Stimulated activated CD8-positive, alpha-beta memory T cell treated with anti-CD3 and anti-CD28 coated beads, Interleukin-4, amount 100 ng/mL, for 4 hours (primary cell): Measurements from ENCODE around the gene UBXN6.

ENCODE experiments used
- DNase-seq, 2 donors: peaks; one replicate each; pipeline ENCODE4 v3.0.0-alpha.2; 2020; ENCODE audit warnings: low read depth in 2 of 2, low spot score in 1 of 2

The UBXN6 gene

DNA sequence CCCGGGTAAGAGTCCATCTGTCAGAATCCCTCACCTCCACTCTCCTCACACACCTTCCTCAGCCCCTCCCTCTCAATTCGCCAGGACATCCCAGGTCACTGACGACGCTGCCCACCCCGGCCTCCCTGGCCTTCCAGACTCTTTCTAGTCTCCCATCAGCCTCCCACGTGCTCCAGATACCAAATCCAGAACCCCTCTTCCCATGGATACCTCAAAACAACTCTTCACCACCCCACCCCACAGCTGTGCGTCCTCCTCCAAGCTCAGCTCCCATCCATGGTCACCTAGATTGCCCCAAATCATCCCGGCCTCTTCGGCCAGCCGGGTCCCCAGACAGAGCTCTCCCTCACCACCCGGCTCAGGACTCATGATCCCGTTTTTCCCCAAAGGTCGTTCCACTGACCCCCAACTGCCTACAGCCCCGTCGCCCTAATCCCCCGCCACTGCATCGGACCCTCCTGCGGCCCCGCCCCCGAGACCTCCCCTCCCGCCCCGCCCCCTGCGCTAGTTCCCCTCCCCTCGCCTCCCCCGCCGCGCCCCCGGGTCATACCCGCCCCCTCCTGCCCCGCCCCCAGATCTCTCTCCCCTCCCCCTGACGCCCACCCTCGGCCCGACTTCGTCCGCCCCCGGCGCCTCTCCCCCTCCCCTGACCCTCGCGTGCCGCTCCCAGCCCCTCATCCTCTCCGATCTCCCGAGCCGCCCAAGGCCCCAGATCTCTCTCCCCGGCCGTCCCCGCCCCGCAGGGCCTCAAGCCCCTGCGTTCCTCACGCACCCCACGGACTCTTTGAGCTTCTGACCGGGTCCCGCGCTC is 546 bp downstream of the UBXN6 start:
- DNase-seq: peak in 1 of 2 donors; percentile 33

DNA sequence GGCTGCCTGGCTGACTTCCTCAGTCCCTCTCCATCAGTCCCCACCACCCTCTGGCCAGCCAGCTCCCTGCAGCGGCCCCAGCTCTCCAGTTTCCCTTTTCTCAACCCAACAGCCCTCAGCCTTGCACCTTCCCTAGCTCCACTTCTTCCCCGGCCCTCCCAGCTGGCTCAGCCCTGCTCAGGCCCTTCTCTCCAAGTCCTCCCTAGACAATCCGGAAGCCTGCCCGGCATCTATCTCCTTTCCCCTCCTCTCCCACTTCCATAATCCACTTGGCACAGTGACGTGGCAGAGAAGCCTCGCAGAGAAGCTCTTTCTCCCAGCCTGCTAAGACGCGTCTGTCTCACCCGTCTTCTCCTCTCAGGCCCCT is 1.1 kb downstream of the UBXN6 start:
- DNase-seq: no peak

DNA sequence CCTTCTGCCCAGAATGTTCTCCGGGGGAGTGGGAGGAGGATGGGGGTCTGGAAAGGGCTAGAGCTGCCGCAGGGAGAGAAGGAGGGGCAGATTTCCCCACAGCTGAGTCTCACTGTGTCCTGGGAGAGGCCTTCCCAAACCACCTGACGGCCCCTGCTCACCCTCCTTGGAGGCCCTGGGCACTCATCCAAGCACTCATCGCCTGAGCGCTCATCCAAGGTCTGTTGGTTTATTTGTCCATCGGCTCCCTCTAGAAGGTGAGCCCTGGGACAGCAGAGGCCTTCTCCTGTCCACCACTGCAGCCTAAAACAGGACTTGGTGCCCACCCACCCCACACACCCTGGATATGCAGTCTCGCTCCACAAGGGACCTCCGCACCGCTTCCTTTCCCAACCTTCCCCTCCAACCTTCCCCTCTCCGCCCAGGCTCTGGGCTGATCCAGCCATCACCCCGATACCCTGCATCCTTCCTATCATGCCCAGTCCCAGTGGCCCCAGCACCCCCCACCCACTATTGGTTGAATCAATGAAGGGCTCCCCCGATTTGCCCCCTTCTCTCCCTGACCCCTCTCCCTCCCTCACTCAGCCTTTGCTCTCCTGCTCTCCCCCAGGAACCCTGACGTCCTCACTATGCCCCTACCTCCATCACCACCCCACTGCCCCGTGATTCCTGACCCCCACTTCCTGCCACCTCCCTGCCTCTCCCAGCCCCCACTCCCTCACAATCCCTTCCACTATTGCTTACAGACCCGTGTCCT is 1.7 kb downstream of the UBXN6 start:
- no peak for DNase-seq

DNA sequence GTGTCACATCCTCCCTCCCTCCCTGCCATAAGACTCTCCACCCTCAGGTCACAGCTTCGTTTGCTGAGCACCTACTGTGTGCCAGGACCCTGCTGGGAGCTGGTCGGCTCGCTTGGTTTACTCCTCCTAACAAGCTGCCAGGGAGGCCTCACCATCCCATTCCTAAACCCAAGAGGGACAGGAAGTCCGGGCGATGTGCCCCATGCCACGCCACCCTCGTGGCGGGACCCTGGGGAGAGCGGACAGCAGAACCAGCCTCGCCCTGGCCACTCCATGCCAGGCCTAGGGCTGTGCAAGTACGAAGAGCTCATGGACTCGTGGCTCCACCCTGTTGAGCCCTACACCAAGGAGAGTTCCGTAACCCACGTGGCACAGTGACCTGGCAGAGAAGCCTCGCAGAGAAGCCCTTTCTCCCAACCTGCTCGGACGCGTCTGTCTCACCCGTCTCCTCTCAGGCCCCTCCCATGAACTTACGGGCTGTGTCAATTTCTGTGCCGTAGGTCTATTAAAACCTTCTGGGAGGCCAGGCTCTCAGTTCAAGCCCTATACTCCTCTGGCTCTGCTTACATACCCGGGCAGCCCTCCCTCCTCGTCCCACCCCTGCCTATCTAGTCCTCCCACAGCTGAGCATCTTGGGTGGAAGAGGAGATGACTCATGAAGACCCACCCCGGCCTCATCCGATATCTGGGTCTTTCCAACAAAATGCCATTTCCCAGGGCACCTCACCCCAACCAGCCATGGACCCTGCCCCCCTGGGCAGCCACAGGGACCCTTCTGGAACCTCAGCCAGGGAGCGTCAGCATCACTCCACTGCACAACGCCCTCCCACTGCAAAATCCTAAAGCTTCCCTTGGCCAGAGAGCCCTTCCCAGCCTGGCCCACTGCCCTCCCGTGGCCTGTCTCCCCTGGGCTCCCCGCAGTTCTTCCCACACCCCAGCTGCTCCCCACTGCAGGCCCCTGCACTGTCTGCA is 2.6 kb downstream of the UBXN6 start:
- DNase-seq: no peak

DNA sequence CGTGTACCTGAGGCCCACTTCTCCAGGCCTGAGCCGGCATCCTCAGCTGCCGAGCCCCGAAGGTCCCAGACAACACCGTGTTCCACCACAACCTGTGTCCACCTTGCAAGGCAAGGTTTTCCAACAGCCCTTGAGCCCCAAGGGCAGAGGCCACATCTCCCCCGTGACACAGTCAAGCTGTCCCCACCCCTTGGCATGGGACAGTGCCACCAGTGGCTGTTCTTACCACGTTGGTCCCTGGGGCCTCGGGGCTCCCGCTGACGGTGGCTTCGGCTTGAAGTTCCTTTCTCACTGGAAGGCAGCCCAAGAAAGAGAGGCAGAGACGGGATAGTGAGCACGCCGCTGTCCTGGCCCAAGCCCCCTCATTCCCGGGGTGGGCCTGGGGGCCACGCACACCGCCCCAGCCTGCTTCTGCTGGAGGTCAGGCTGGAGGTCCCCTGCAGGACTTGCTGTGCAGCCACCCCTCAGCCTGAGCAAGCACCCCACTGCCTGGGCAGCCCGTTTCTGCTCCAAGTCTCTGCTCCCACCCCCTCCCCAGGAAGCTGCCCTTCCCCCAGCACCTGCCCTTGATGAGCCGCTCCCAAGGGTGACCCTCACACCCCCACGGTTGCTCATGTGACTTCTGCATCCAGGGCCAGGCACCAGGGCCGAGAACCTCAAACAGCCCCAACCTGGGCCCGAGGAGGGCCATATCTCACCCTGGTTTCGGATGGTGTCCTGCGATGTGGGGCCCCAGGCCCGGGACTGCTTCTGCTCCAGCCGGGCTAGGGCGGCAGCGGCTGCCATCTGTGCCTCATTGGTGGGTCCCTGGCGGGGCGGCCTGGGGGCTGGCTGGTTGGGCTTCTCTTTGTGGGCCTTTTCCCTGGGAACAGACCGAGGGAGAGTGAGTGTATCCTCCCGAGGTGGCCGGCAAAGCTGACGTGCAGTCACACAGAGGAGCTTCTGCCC is 4.1 kb downstream of the UBXN6 start:
- DNase-seq: no peak

DNA sequence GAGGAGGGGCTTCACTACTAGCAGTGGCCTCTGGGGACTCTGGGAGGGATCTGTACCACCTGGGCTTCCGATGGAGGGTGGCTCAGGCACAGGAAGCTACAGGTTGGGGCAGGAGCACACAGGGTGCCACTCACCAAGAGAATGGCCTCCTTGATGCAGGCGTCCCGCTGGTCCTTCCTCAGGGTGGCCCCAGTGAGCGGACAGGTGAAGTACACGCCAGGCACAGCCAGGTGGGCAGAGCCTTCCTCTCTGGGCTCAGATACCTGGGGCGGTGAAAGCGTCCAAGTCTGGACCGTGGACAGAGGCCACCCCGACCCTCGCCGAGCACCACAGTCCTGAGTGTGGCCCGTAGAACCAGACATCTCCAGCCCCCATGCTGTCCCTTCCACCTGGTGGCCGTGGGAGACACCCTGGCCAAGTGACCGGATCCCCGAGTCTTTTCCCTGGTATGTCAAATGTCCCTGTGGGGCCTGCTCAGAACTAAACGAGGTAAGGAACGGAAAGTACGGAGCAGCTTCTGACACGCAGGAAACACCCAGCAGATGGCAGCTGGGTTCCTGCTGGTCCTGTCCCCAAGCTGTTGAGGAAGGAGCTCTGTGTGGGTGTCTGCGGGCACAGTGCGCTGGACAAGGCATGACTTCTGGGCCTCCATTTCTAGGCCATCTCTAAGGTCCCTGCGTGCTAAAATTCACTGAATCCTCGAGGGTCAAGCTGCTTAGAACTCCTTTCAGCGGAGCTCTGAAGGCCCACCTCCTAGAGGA is 5.2 kb downstream of the UBXN6 start:
- DNase-seq: no peak

DNA sequence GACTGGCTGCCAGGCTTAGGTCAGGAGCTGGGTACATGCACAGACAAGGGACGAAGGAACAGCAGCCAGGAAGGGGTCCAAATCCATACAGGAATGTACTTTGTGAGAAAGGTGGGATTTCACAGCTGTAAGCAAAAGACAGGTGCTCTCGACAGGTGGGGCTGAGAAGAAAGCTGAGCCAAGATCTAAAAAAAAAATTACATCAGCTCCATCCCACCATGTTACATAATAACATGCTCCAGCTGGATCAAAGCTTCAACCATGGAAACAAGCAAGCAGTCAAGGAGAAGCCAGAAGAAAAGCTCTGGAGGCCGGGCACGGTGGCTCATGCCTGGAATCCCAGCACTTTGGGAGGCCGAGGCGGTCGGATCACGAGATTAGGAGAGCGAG is 8.0 kb downstream of the UBXN6 start:
- no peak for DNase-seq

DNA sequence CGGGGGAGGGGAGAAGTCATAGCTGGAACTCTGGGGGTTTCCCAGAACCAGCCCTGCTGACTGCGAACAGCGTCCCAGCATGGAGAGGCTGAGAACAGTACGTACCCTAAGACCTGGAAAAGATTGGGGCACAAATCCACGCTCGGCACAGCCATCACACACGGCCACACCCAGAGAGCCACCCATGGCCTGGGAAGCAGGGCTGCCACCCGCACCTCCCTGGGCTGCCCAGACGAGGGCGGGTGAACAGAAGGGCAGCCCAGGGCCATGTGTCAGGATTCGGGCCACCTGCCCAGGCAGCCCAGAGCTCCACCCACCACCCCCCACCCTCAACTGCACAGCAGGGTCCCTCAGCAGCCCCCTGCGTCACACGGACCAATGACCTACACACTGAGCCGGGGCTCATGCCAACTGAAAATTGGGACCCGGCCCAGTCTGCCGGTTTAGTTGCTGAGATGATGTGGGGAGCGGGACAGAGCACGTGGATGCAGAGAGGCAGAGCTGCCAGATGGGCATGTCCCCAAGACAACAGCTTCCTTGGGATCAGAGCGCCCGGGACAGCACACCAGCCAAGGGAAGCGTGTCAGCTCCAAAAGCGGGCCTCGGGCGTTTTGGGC is 8.5 kb downstream of the UBXN6 start:
- no peak for DNase-seq

DNA sequence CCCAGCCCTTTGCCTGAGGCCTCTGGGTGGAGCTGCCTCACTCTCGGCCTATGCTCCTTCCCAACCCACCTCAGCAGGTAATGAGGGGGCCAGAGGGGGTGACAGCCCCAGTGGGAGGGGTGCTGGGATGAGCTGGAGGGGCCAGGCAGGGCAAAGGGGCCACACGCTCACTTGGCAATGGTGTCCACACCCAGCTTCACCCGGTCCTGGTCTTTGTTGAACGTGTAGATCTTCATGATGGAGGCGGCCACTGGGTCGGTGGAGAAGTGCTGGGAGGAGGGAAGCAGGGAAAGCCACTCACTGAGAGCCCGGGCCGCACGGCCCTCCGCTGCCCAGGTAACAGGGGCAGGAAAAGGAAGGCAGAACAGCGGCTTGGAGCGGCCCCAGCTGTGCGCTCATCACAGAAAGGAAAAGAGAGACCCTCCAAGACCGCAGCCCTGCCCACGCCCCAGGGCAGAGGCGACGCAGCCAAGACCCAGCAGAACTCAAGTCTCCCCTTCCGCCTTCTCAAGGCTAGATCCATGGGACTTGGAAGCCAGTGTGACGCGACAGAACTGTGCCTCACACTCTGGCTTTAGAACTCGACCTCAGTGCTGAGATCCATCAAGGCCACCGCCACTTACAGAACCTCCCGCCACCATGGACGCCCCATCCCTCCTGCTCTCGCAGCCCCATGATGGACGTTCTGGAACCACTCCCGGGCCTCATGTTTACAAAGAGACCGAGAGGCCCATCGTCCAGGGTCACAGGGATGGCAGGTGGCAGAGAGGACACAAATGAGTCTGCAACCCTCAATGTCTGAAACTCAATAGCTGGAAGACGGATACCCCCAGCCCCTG is 9.2 kb downstream of the UBXN6 start:
- no peak for DNase-seq

DNA sequence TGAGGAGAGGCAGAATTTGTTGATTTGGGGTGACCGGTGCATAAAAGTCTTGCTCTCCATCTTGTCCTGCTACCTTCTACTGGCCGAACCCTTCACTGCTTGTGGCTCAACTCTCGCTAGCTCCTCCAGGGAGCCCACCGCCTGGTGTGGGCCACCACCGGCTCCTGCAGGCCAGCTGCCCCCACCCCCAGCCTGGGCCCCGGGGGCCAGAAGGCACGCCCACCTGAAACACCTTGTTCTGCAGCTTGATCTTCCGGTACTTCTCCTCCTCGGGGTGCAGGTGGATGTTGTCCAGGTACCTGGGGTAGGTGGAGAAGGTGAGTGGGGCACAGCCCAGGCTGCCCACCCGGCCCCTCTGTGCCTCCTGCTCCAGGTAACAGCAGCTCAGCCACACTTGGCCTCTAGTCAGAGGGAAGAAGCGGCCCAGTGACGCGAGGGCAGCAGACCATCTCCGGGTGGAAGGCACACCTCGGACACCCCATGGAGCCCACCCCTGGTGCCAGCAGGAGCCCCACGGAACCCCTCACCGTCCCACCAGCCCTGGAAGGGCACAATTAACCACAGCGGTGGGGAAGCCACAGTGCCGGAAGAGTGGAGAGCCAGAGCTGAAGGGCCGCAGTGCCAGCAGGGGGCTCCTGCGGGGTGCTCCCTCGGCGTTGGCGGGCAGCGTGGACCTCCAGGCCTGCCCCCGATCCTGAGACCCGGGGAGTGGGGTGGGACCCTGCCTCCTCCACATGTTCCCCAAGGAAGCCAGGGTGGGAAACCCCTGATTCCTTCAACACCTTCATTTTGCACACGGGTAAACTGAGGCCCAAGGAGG is 10.1 kb downstream of the UBXN6 start:
- DNase-seq: no peak

DNA sequence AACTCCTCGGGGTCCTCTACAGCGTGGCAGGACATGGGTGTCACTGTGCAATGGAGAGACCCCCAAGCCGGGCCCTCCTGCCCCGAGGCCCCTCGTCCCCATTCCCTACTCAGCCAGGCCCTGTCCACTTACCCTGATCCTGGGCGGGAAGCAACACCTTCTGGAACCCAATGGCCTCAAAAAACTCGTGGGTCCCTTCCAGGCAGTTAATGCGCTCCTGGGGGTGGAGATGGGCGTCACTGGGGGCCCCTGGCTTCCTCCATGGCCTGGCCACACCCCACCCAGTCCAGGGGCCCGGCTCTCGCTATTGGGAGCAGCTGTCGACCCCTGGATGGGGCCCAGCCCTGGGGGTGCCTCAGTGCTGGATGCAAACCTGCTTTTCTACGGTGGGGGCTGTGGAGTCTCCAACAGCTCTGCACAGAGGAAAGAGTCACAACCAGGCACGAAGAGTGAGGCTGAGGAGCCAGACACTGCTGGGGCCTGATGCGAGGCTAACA is 10.8 kb downstream of the UBXN6 start:
- DNase-seq: no peak

DNA sequence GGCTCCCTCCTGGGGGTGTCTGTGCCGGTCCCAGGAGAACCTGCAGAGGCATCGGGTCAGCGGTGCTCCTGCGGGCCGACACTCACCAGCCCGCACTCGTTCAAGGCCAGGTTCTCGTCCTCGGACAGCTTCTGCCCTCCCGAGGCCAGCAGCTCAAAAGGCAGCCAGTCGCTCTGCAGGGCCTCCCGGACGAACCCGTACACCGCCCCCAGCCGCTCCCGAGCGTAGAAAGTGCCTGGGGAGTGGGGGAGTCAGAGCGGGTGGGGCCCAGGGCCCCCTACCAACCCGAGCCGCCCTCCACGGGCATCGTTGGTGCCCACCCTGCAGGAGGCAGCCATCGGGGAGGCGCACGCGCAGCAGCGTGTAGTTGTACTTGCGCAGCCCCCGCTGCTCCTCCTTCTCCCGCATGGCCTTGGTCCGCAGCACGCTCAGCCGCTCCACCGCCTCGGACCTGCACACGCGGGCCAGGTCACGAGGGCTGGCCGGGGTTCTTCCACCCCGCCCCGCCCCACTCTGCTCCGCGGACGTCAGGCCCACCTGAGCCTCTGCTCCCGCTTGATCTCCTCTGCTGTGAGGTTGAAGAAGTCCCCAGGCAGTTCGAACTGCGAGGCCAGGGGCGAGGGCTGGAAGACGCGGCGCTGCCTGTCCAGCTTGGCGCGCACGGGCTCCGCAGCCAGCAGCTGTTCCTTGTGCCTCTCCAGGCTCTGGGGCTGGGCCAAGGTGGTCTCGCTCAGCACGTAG is 11.5 kb downstream of the UBXN6 start:
- DNase-seq: no peak

DNA sequence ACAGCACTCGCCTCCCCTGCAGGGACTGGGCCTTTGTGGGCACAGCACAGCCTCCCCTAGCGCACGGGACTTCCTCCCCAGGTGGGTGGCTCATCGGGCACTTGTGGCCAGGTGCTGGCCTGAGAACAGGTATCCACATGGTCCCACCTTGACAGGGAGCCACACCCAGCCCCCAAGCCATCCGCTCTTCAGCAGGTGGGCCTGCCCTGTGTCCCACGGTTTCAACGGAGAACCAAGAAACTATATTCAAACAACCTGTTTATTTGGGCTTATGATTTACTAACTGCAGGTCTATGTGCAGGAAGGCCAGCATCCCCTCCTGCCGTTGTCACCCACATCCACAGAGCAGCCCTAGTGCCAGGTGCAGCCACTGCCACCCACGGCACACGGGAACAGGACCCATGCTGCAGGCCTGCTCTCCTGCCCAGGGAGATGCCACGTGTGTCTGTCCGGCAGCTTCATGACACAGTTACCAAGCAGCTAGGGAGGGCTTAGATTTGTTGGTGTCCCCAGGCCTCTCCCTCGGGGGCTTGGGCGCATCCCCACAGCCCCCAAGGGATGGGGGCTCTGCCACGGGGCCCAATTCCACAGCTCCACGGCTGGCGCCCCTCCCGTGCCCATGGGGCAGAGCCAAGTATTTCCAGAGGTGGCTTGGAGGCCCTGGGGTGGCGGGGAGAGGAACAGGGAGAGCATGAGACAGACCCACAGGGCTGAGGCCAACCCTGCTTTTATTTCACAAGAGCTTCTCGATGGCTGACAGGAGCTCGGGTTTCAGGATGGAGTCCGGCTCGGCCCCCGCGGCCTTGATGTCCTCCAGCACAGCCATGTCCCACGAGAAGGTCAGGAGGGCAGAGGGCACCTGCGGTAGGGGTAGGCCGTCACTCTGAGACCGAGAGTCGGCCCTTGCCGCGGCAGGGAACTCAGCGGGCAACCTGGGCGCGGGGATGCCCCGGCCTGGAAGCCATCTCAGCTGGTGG is 12.5 kb downstream of the UBXN6 start:
- no peak for DNase-seq

DNA sequence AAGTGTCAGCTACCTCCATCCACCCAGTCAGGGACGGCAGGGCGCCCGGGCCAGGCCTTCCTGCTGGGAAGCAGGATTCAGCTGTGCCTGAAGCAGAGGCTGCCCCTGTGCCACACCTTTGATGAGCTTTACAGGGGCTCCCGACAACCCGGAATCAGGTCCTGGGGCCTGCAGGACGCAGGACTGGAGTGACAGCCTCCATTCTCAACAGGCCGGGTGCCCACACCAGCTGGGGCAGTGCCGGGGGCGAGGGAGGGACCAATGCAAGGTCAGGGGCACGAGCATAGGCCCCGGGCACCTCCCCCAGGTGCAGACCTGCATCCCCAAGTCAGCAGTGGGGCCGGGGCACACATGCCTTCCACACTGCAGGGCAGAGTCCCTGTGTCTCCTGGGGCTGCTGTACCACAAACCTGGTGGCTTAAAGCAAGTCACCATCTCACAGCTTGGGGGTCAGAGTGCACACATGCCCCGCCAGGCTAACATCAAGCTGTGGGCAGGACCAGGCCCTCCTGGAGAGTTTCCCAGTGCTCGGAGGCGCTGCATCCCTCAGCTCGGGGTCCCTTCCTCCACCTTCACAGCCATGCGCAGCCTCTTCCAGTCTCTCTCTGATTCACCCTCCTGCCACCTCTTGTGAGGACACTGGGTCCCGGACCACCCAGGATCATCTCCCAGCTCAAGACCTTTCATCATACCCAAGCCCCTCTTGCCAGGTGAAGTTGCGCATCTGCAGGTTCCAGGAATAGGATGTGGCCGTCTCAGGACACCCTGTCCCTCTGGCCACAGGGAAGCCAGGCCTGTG is 13.4 kb downstream of the UBXN6 start:
- no peak for DNase-seq

DNA sequence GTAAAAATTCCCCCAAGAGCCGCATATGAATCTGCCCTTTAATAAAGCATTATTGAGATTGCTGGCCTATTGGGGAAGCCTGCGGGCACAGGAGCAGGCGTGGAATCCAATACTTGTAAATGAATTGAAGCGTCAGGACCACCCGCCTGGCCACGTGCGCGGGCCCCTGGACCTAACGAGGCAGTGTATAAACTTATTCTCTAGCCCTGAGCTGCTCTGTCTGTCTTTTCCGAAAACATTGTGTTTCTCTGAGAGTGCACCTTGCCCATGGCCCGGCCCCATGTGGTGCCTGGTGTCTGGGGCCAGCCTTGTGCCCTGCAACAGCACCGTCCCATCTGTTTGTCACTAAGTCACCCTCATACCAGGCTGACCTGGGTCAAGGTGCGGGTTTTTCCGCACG is 14.4 kb downstream of the UBXN6 start:
- no peak for DNase-seq
